Stomach (tissue), 9 donors: Measurements from ENCODE around the gene OSTC. TPM values are rescaled to one million over a fixed set of nuclear protein-coding genes. Genes with fewer than 3 reads are reported as not detected.

Experiments used
- DNase-seq, 2 donors: peaks; one replicate each; pipeline versions ENCODE4 v3.0.0 to v3.0.0-alpha.2; 2013 to 2019
- H3K27ac ChIP-seq, 5 donors: fragments of 200-600 bp in 4 of 5; sonication (generic) in 4 of 5; one replicate each; pipeline ENCODE4 v1.5.1; 2013 to 2019; ENCODE audit warnings: mild to moderate bottlenecking in 1 of 5, moderate library complexity in 1 of 5
- H3K27me3 ChIP-seq, 3 donors: fragments of 200-600 bp; sonication (generic); one replicate each; pipeline ENCODE4 v1.5.1; 2017 to 2019; ENCODE audit warnings: mixed run types in 1 of 3
- H3K36me3 ChIP-seq, 4 donors: fragments of 200-600 bp; sonication (generic); 1 replicate in 3 of 4; 2 replicates in 1 of 4; pipeline ENCODE4 v1.5.1; 2016 to 2019
- H3K4me1 ChIP-seq, 4 donors: fragments of 200-600 bp; sonication (generic); one replicate each; pipeline ENCODE4 v1.5.1; 2016 to 2019
- H3K4me3 ChIP-seq, 4 donors: fragments of 200-600 bp; sonication (generic) in 3 of 4; one replicate each; pipeline ENCODE4 v1.5.1; 2016 to 2019; ENCODE audit warnings: mild to moderate bottlenecking in 1 of 4
- H3K9me3 ChIP-seq, 4 donors: fragments of 200-600 bp; sonication (generic); one replicate each; pipeline ENCODE4 v1.5.1; 2016 to 2019
- CTCF ChIP-seq, 7 experiments: fragments of 450-650 bp in 4 of 7; fragments of 200-600 bp in 3 of 7; sonication (generic) in 3 of 7; IDR thresholded peaks; one replicate each; pipeline ENCODE4 v1.5.1; 2016 to 2019; ENCODE audit warnings: antibody characterized with exemption in 7 of 7, control low read depth in 2 of 7, mild to moderate bottlenecking in 1 of 7
- EP300 ChIP-seq: sonication (generic); formaldehyde crosslinking; IDR thresholded peaks from one replicate; pipeline ENCODE4 v1.6.1; 2017; ENCODE audit warnings: antibody characterized with exemption
- POLR2A ChIP-seq, 4 donors: fragments of 450-650 bp; IDR thresholded peaks; one replicate each; pipeline ENCODE4 v1.6.1; 2016; ENCODE audit warnings: antibody characterized with exemption in 4 of 4, control low read depth in 2 of 4, mild to moderate bottlenecking in 1 of 4, moderate library complexity in 1 of 4
- POLR2AphosphoS5 ChIP-seq, 3 donors: sonication (generic); formaldehyde crosslinking; IDR thresholded peaks; one replicate each; pipeline ENCODE4 v1.6.1; 2016; ENCODE audit warnings: antibody characterized with exemption in 3 of 3
- WGBS, 5 donors: extraction: QIAGEN DNeasy Blood & Tissue Kit in 3 of 5; methylation state at CpG; one replicate each; pipeline versions ENCODE4 v1.1.5 to v1.1.7; 2013 to 2018; 5-methylcytosine and 5-hydroxymethylcytosine counted together
- intact Hi-C: fragments of 100-400 bp; cut with DNase I; formaldehyde crosslinking; loops from one replicate; pipeline ENCODE4 v1.15.1; 2023; ENCODE audit warnings: low total_unique reads
- polyA plus RNA-seq, 3 donors: library from polyadenylated mRNA; stranded (reverse); fragments of 200-250 nt; gene quantifications; one replicate each; pipeline ENCODE4 v1.2.3, GENCODE V29; 2013
- total RNA-seq, 5 donors: library from RNA; depleted of rRNA; stranded (reverse); fragments of >200 nt; gene quantifications; one replicate each; pipeline versions ENCODE4 v1.1.0 to v1.2.3, GENCODE V29; 2014 to 2016
- donor health status: healthy with polysubstance abuse.
- donor health status: Bipolar disorder and iron deficiency.
- donor health status: healthy.

Gene OSTC
- total and polyA plus RNA-seq, 8 donors: 5.4 to 176 (median 64.6) TPM

GRCh38 chr4:108619372-108620100 is 30.9 kb upstream of the OSTC start:
- TF ChIP-seq EP300: no peak
- TF ChIP-seq POLR2A (IDR thresholded peaks at IDR 0.05): no peak
- no peak for TF ChIP-seq POLR2AphosphoS5 (IDR thresholded peaks at IDR 0.05)
- TF ChIP-seq CTCF (IDR thresholded peaks at IDR 0.05): no peak
- peak overlapping the region; percentile 65 to 86 (median 72) for H3K4me3 ChIP-seq
- 65 to 73% (median 70%) methylated on average over 7 of the region's 7 CpGs for WGBS, 5 donors
- H3K27me3 ChIP-seq: no peaks in the 10 kb centered on the region
- no peaks in the 10 kb centered on the region for H3K9me3 ChIP-seq
- peaks cover 22 to 29% (median 28%) of the 10 kb centered on the region in 4 donors for H3K36me3 ChIP-seq
- H3K27ac ChIP-seq: peak overlapping the region in 4 of 5 donors; percentile 84 to 91 (median 90)
- peaks cover 14 to 47% (median 40%) of the 10 kb centered on the region in 4 donors for H3K4me1 ChIP-seq
- intact Hi-C loops: no loop called here
- peak in 1 of 2 donors; percentile 39 for DNase-seq

- intact Hi-C loops: no loop called here
- H3K36me3 ChIP-seq: peaks cover 29 to 37% (median 35%) of the 10 kb centered on the region in 4 donors
- TF ChIP-seq POLR2AphosphoS5 (IDR thresholded peaks at IDR 0.05): peak; percentile 98 to 99 (median 98)
- TF ChIP-seq POLR2A (IDR thresholded peaks at IDR 0.05): peak in 2 of 4 donors; percentile 75 to 88
- TF ChIP-seq EP300: no peak
- TF ChIP-seq CTCF (IDR thresholded peaks at IDR 0.05): no peak
- H3K27me3 ChIP-seq: no peaks in the 10 kb centered on the region
- peak; percentile 96 to 99 for DNase-seq
- no peaks in the 10 kb centered on the region for H3K9me3 ChIP-seq
- H3K4me3 ChIP-seq: peak within 1 kb of the TSS; percentile 65 to 86 (median 72)
- 0 to 1% (median 0%) methylated on average over 32 of the region's 32 CpGs for WGBS, 5 donors
- H3K27ac ChIP-seq: peak within 1 kb of the TSS; percentile 57 to 91 (median 90)
- H3K4me1 ChIP-seq: peaks cover 14 to 47% (median 41%) of the 10 kb centered on the region in 4 donors
Measured at GRCh38 chr4:108620101-108620932, 30.1 kb upstream of the OSTC start, which contains the start of gene RPL34. Gene RPL34 (plus strand): TSS chr4:108620576. CDS start chr4:108621960, 1,384 bp downstream.

GRCh38 chr4:108620933-108621905 is 29.2 kb upstream of the OSTC start:
- peak in 1 of 2 donors; percentile 23 for DNase-seq
- peak overlapping the region; percentile 57 to 91 (median 90) for H3K27ac ChIP-seq
- H3K36me3 ChIP-seq: peaks cover 38 to 46% (median 45%) of the 10 kb centered on the region in 4 donors
- H3K27me3 ChIP-seq: no peaks in the 10 kb centered on the region
- no peaks in the 10 kb centered on the region for H3K9me3 ChIP-seq
- H3K4me3 ChIP-seq: peak overlapping the region; percentile 65 to 86 (median 72)
- TF ChIP-seq POLR2A (IDR thresholded peaks at IDR 0.05) (no peak), POLR2AphosphoS5 (IDR thresholded peaks at IDR 0.05) (no peak), CTCF (IDR thresholded peaks at IDR 0.05) (no peak), EP300 (no peak)
- intact Hi-C loops: no loop called here
- H3K4me1 ChIP-seq: peaks cover 14 to 47% (median 41%) of the 10 kb centered on the region in 4 donors
- 4 to 8% (median 7%) methylated on average over 23 of the region's 23 CpGs for WGBS, 5 donors
